Measurements from ENCODE around the gene S100A3. TPM values are rescaled to one million over a fixed set of nuclear protein-coding genes. Genes with fewer than 3 reads are reported as not detected.

S100A3 gene
- polyA plus RNA-seq, 1 donor from 2014 or later = not detected

GRCh38 chr1:153546796-153547559 is 2.1 kb downstream of the S100A3 start:
- H3K27ac Mint-ChIP-seq = peak overlapping the region in 1 of 3 donors; percentile 25
- H3K27me3 Mint-ChIP-seq = peaks cover 3% of the 10 kb centered on the region
- peaks cover 12% of the 10 kb centered on the region for H3K36me3 Mint-ChIP-seq
- peaks cover 16 to 32% (median 27%) of the 10 kb centered on the region in 3 donors for H3K4me1 Mint-ChIP-seq
- peak overlapping the region in 1 of 4 donors; percentile 41 for H3K4me3 Mint-ChIP-seq
- H3K9me3 Mint-ChIP-seq = no peaks in the 10 kb centered on the region

DNA sequence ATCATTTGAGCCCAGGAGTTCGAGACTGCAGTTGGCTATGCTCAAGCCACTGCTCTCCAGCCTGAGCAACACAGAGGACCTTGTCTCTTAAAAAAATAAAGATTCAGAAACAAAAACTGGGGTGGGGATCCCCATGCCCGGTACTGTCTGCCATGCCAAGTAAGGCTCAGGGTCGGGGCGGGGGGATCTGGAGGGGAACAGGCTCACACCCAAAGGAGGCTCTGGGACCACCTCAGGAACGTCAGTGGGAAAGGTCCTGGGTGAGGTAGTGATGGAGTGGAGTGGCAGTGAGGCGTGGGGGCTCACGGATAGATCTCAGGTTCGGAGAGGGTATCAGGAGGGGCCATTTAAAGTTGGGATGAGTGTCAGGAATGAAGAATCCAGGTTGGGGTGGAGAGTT is 2.7 kb downstream of the S100A3 start:
- Mint-ChIP-seq H3K4me1 (peaks cover 21 to 38% (median 33%) of the 10 kb centered on the region in 3 donors), H3K36me3 (peaks cover 12% of the 10 kb centered on the region), H3K27me3 (peaks cover 3% of the 10 kb centered on the region), H3K9me3 (no peaks in the 10 kb centered on the region), H3K4me3 (peak overlapping the region in 2 of 4 donors; percentile 95 to 99), H3K27ac (peak overlapping the region in 2 of 3 donors; percentile 77 to 96)

GRCh38 chr1:153545067-153546055 is 3.7 kb downstream of the S100A3 start, which contains the start of gene S100A4:
Gene S100A4 (minus strand): TSS chr1:153545806. CDS start chr1:153544794, 1,012 bp downstream.
- peaks cover 27 to 48% (median 40%) of the 10 kb centered on the region in 3 donors for H3K4me1 Mint-ChIP-seq
- peaks cover 3% of the 10 kb centered on the region for H3K27me3 Mint-ChIP-seq
- H3K27ac Mint-ChIP-seq = peak within 1 kb of the TSS; percentile 77 to 96 (median 95)
- peaks cover 12% of the 10 kb centered on the region for H3K36me3 Mint-ChIP-seq
- no peaks in the 10 kb centered on the region for H3K9me3 Mint-ChIP-seq
- H3K4me3 Mint-ChIP-seq = peak within 1 kb of the TSS; percentile 92 to 99 (median 95)

DNA sequence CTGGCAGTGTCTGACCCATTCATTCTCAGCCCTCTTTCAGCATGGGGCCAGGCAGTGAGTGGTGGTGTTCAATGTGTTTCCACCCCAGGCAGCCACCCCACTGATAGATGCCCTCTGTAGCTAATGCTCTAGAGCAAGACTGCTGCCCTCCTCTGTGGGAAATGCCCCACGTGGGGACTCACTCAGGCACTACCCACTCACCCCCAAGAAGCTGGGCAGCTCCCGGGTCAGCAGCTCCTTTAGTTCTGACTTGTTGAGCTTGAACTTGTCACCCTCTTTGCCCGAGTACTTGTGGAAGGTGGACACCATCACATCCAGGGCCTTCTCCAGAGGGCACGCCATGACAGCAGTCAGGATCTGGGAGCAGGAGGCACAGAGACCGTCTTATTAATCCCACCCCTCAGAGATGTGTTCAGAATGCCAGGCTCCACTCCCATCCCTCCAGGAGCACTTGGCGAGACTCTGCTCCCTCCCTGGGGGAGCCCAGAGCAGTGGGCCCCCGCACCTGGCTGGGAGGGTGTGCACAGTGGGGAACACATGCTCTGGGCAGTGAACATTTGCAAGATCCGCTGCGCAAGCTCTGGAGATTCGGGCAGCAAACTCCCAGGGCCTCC is 4.5 kb downstream of the S100A3 start:
- peaks cover 33 to 49% (median 45%) of the 10 kb centered on the region in 3 donors for H3K4me1 Mint-ChIP-seq
- H3K27me3 Mint-ChIP-seq = no peaks in the 10 kb centered on the region
- H3K4me3 Mint-ChIP-seq = peak overlapping the region; percentile 92 to 99 (median 95)
- H3K36me3 Mint-ChIP-seq = peaks cover 12% of the 10 kb centered on the region
- peak overlapping the region; percentile 77 to 96 (median 95) for H3K27ac Mint-ChIP-seq
- no peaks in the 10 kb centered on the region for H3K9me3 Mint-ChIP-seq

- peaks cover 36 to 49% (median 43%) of the 10 kb centered on the region in 3 donors for H3K4me1 Mint-ChIP-seq
- H3K27me3 Mint-ChIP-seq = no peaks in the 10 kb centered on the region
- no peaks in the 10 kb centered on the region for H3K9me3 Mint-ChIP-seq
- peak overlapping the region in 2 of 4 donors; percentile 19 to 79 for H3K4me3 Mint-ChIP-seq
- H3K27ac Mint-ChIP-seq = no peak overlapping the region
- peaks cover 12% of the 10 kb centered on the region for H3K36me3 Mint-ChIP-seq
Observed at GRCh38 chr1:153543736-153544135, 5.3 kb downstream of the S100A3 start.

DNA sequence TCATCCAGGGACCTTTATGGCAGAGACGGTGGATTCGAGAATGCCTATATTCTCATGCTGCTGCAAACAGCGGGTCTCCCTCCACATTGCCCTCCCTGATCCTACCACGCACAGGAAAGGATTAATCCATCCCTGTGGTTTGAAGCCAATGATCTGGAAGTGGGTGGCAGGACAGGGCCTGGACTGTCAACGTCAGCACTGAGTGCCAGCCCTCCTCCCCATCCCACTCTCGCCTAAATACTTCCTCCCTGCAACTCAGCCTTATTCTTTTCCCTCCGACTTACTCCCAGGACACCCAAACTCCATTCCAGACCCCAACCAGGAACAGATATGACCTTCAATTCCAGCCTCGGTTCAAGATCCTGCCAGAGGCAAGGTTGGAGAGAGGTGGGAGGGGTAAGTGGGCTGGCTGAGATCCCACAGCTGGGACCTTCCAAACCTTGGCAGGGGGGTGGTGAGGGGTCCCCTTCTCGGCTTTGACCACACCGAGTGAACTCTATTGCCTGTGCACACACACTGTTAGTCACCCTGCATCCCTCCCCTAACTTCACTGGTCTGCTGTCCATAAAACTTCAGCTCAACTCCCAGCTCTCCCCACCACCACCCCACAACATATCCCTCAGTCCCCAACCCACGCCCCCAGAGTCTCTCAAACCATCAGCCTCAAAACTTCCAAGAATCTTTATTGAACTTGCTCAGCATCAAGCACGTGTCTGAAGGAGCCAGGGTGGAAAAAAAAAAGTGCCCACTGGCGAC is 5.9 kb downstream of the S100A3 start:
- H3K4me3 Mint-ChIP-seq = peak overlapping the region in 3 of 4 donors; percentile 19 to 81 (median 79)
- H3K27me3 Mint-ChIP-seq = no peaks in the 10 kb centered on the region
- H3K4me1 Mint-ChIP-seq = peaks cover 36 to 45% (median 43%) of the 10 kb centered on the region in 3 donors
- H3K36me3 Mint-ChIP-seq = peaks cover 12% of the 10 kb centered on the region
- H3K9me3 Mint-ChIP-seq = no peaks in the 10 kb centered on the region
- H3K27ac Mint-ChIP-seq = peak overlapping the region; percentile 49 to 58 (median 49)

DNA sequence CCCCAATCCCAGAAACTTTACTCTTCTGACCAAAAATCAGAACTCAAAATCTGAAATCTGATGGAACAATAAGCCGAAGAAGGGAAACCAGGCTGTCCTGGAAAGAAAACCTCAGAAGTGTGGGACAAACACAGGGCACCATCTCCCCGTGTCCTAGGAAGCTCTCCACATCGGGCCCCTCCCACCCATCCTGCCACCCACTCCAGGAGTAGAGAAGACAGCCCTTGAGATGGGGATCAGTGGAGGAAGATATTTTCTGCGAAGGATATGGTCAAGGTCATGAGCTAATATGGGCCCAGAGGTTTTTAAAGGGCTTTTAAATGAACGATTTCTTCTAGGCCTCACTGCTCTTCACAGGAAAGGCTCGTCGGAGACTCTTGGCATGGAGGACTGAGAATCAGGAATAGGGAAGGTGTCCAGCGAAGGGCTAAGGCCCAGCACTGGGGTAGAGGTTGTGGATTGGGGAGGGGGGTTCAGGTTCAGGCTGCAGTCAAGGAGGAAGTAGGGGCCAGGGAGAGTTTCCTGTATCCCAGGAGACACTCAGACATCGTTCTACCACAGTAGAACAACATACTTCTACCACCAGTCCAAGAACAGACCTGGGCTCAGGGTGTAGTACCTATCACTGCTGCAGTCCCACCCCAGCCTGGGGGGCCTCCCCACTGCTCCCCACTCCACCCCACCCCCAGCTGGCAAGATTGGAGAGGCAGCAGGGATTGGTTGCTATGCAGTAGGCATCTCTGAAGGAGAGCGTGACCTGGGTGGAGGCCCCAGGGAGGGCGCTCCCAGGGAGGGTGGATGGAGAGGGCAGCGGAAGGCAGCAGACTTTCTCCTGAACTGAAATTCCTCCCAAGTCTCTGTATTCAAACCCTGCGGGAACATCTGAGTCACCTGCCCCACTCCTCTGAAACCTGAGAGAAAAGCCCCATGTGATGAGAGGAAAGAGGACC is 7.1 kb downstream of the S100A3 start:
- Mint-ChIP-seq H3K4me3 (peak overlapping the region in 2 of 4 donors; percentile 45 to 63), H3K9me3 (no peaks in the 10 kb centered on the region), H3K36me3 (peaks cover 12% of the 10 kb centered on the region), H3K27me3 (no peaks in the 10 kb centered on the region), H3K4me1 (peaks cover 36 to 47% (median 43%) of the 10 kb centered on the region in 3 donors), H3K27ac (peak overlapping the region; percentile 49 to 73 (median 58))

DNA sequence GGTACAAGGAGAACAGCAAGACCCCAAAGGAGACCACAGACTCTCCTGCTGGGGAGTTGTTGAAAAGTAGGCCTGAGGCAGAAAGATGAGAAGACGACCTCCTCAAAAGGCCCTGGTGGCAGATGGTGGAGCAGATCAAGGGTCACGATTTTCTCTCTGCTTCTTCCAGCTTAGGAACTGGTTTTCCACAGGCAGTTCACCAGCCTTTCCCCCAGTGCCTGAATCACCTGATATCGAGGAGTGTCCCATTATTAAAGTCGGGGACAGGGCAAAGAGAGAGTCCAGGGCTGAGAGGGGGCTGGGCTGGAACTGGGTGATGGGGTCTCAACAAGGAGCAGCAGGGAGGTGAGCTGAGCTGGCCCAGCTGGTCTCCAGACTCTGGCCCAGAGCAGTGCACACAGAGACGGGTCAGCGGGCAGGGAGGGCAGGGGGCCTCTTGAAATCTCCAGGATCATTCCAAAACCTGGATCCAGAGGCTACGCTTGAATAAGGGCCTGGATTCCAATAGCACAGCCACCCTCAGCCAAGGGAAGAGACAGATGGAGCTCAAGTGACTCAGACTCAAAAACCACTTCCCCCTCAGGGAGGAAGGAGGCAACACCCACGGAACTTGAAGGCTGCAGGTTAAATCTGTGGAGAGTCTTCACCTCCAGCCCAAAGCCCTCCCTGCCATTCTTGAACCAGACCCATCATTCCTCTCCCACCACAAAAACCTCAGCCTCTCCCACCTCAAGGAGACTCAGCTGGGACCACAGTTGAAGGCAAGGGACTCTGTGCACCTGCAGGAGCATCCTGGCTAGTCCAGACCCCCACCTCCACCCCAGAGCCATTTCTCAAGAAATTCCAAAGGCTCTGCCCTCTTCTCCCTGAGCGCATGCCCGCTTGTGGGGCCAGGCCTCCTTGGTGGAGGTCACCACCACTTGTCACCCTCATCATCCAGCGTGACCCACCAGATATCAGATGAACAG is 8.4 kb downstream of the S100A3 start, which contains the start of gene S100A5:
S100A5 (minus strand) TSS at position 541 of the 968 bp plus-strand sequence. CDS start 743 bp downstream, outside the sequence.
- Mint-ChIP-seq H3K4me1 (peaks cover 40 to 52% (median 45%) of the 10 kb centered on the region in 3 donors), H3K27ac (peak within 1 kb of the TSS; percentile 29 to 86 (median 85)), H3K4me3 (peak within 1 kb of the TSS; percentile 55 to 91 (median 72)), H3K36me3 (peaks cover 12% of the 10 kb centered on the region), H3K27me3 (no peaks in the 10 kb centered on the region), H3K9me3 (no peaks in the 10 kb centered on the region)

DNA sequence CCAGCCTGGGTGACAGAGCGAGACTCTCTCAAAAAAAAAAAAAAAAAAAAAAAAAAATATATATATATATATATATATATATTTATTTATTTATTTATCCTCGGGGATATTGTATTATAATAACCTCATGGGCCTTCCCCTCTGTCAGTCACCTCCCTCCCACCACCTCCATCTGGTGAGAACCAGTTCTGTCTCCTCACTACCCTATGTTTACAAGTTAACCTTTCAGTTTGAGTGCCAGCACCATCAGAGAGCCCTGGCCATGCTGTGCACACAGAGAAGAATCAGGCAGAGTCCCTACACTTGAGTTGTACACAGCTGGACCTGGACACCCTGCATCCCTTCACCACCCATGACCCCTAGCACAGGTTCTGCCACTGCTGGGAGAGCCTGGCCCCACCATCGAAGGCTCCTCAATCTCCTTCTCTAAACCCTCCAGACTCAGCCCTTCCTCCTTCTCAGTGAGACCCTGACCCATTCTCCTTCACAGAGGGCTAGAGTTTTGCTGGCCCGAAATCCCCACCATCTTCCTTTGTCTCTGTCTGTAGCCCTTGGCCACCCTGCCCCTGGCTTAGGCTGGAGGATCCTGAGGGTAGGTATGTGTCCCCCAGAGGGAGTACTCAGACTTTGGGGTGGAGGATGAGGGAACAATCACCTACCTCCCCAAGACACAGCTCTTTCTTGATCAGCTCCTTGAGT is 9.5 kb downstream of the S100A3 start:
- Mint-ChIP-seq H3K36me3 (peaks cover 9% of the 10 kb centered on the region), H3K4me3 (peak overlapping the region; percentile 12 to 91 (median 68)), H3K9me3 (no peaks in the 10 kb centered on the region), H3K27ac (peak overlapping the region; percentile 18 to 80 (median 64)), H3K27me3 (no peaks in the 10 kb centered on the region), H3K4me1 (peaks cover 34 to 43% (median 42%) of the 10 kb centered on the region in 3 donors)

DNA sequence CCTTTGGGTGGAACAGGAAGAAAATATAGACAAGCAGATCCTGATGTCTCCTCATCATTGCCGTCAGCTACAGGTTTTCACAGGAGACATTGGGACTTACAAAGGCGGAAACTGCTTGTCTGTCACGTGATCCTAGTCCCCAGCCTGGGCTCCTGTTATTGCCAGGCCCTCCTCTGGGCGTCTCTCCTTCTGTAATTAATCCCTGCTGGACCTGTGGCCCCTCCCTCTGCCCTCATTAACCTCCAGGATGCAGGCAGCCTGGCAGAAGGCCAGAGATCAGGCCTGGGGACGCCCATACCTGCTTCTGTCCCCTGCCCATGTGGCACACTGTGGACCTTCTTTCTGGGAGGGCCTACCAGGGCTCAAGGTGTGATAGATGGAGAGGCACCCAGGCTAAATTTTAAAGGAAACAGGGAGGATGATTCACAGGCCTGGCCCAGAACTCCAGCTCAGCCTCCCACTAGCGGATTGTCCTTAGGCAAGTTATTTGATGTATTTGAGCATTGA is 10.7 kb downstream of the S100A3 start:
- peaks cover 4% of the 10 kb centered on the region for H3K36me3 Mint-ChIP-seq
- H3K4me3 Mint-ChIP-seq = peak overlapping the region in 2 of 4 donors; percentile 17 to 97
- no peaks in the 10 kb centered on the region for H3K9me3 Mint-ChIP-seq
- no peak overlapping the region for H3K27ac Mint-ChIP-seq
- no peaks in the 10 kb centered on the region for H3K27me3 Mint-ChIP-seq
- H3K4me1 Mint-ChIP-seq = peaks cover 38 to 46% (median 45%) of the 10 kb centered on the region in 3 donors

DNA sequence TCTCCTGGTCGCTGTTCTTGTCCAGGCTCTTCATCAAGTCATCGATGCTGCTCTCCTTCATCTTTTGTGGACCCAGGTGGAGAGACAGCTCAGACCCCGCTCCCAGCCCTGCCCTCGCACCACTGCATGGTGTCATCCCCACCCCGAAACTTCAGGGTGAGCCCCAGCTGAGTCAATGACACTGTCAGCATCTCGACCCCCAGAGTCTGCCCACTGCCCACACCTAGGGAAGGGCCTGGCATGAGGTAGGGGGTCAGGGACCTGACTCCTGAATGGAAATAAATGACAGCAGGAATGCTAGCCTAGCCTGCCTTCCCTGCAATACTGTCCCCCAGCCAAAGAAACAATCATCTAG is 11.7 kb downstream of the S100A3 start:
- H3K4me1 Mint-ChIP-seq = peaks cover 37 to 54% (median 48%) of the 10 kb centered on the region in 3 donors
- H3K9me3 Mint-ChIP-seq = no peaks in the 10 kb centered on the region
- no peaks in the 10 kb centered on the region for H3K27me3 Mint-ChIP-seq
- H3K36me3 Mint-ChIP-seq = no peaks in the 10 kb centered on the region
- H3K4me3 Mint-ChIP-seq = peak overlapping the region in 3 of 4 donors; percentile 68 to 97 (median 80)
- H3K27ac Mint-ChIP-seq = no peak overlapping the region
